Stimulated activated CD4-positive, alpha-beta T cell treated with anti-CD3 and anti-CD28 coated beads, Interleukin-1b, Interleukin-23, amount 100 ng/mL, for 24 hours (primary cell): ENCODE measurements around the gene HLA-DOB.
A peak's percentile ranks its signal among the peaks of the same experiment; 100 is the strongest.

Experiments
- DNase-seq, 4 experiments: peaks; one replicate each; pipeline ENCODE4 v3.0.0-alpha.2; 2020; ENCODE audit warnings: low read depth in 4 of 4, low spot score in 1 of 4

HLA-DOB gene

GRCh38 chr6:32816746-32817204 lies at the start of gene HLA-DOB:
Gene HLA-DOB, minus strand, starts transcription at chr6:32817002. Its CDS starts 51 bp downstream, at chr6:32816951.
- DNase-seq: no peak

- DNase-seq: no peak
Measured at GRCh38 chr6:32865724-32866443, 49.1 kb upstream of the HLA-DOB start.

GRCh38 chr6:32862725-32863124 lies 45.9 kb upstream of the HLA-DOB start:
- no peak for DNase-seq

- DNase-seq: no peak
Measured at GRCh38 chr6:32860674-32861073, 43.9 kb upstream of the HLA-DOB start.

- no peak for DNase-seq
Measured at GRCh38 chr6:32858194-32858593, 41.4 kb upstream of the HLA-DOB start.

GRCh38 chr6:32857156-32857891 lies 40.5 kb upstream of the HLA-DOB start:
- no peak for DNase-seq

GRCh38 chr6:32855467-32856174 lies 38.8 kb upstream of the HLA-DOB start:
- DNase-seq: no peak

- DNase-seq: peak in 1 of 4 experiments; percentile 48
Measured at GRCh38 chr6:32854376-32855178, 37.8 kb upstream of the HLA-DOB start.

GRCh38 chr6:32853541-32854375 lies 37.0 kb upstream of the HLA-DOB start, which contains the start of the genes PSMB9 and TAP1:
Gene PSMB9, plus strand, starts transcription at chr6:32854192. Its CDS starts 38 bp downstream, at chr6:32854230.
Gene TAP1, minus strand, starts transcription at chr6:32853704. Its CDS starts 68 bp downstream, at chr6:32853636.
- peak; percentile 88 to 95 (median 92) for DNase-seq

- DNase-seq: no peak
Measured at GRCh38 chr6:32852844-32853540, 36.2 kb upstream of the HLA-DOB start.

GRCh38 chr6:32852018-32852843 lies 35.4 kb upstream of the HLA-DOB start:
- no peak for DNase-seq

GRCh38 chr6:32851025-32851424 lies 34.2 kb upstream of the HLA-DOB start:
- no peak for DNase-seq

- DNase-seq: no peak
Measured at GRCh38 chr6:32849126-32849525, 32.3 kb upstream of the HLA-DOB start.

- no peak for DNase-seq
Measured at GRCh38 chr6:32847795-32848194, 31.0 kb upstream of the HLA-DOB start.

- DNase-seq: no peak
Measured at GRCh38 chr6:32847004-32847403, 30.2 kb upstream of the HLA-DOB start.

- no peak for DNase-seq
Measured at GRCh38 chr6:32845384-32845884, 28.6 kb upstream of the HLA-DOB start.

GRCh38 chr6:32844839-32845383 lies 28.1 kb upstream of the HLA-DOB start:
- no peak for DNase-seq
